Measurements from ENCODE around the gene NELL1.

Gene NELL1

GRCh38 chr11:21552911-21553310 is 883.5 kb downstream of the NELL1 start:
- DNase-seq (ENCODE audit: low spot score) (peak; percentile 14), FAIRE-seq (no peak)

- no peak for FAIRE-seq
- DNase-seq (ENCODE audit: low spot score), result no peak
Measured at GRCh38 chr11:21553795-21554194, 884.4 kb downstream of the NELL1 start.

- FAIRE-seq (no peak), DNase-seq (ENCODE audit: low spot score) (no peak)
Measured at GRCh38 chr11:21554284-21554683, 884.9 kb downstream of the NELL1 start.

- no peak for DNase-seq (ENCODE audit: low spot score)
- FAIRE-seq, result no peak
Measured at GRCh38 chr11:21556926-21557325, 887.5 kb downstream of the NELL1 start.

- FAIRE-seq (no peak), DNase-seq (ENCODE audit: low spot score) (no peak)
Measured at GRCh38 chr11:21560466-21560975, 891.1 kb downstream of the NELL1 start.

- FAIRE-seq (peak; percentile 94), DNase-seq (ENCODE audit: low spot score) (peak; percentile 84)
Measured at GRCh38 chr11:21561581-21561980, 892.2 kb downstream of the NELL1 start.

- no peak for FAIRE-seq
- no peak for DNase-seq (ENCODE audit: low spot score)
Measured at GRCh38 chr11:21564095-21564494, 894.7 kb downstream of the NELL1 start.

GRCh38 chr11:21564833-21565682 is 895.7 kb downstream of the NELL1 start:
- FAIRE-seq (no peak), DNase-seq (ENCODE audit: low spot score) (no peak)

- FAIRE-seq (no peak), DNase-seq (ENCODE audit: low spot score) (no peak)
Measured at GRCh38 chr11:21566521-21567117, 897.2 kb downstream of the NELL1 start.

- FAIRE-seq (no peak), DNase-seq (ENCODE audit: low spot score) (no peak)
Measured at GRCh38 chr11:21567645-21568290, 898.4 kb downstream of the NELL1 start.

- FAIRE-seq (no peak), DNase-seq (ENCODE audit: low spot score) (no peak)
Measured at GRCh38 chr11:21572210-21572609, 902.8 kb downstream of the NELL1 start.

GRCh38 chr11:21582791-21583190 is 913.4 kb downstream of the NELL1 start:
- FAIRE-seq (no peak), DNase-seq (ENCODE audit: low spot score) (no peak)

- DNase-seq (ENCODE audit: low spot score) (no peak), FAIRE-seq (no peak)
Measured at GRCh38 chr11:21588754-21589153, 919.4 kb downstream of the NELL1 start.

GRCh38 chr11:21602699-21603098 is 933.3 kb downstream of the NELL1 start:
- DNase-seq (ENCODE audit: low spot score) (no peak), FAIRE-seq (no peak)

- DNase-seq (ENCODE audit: low spot score) (no peak), FAIRE-seq (no peak)
Measured at GRCh38 chr11:21603886-21604285, 934.5 kb downstream of the NELL1 start.

GRCh38 chr11:21604564-21604963 is 935.2 kb downstream of the NELL1 start:
- FAIRE-seq, result no peak

GRCh38 chr11:21612326-21612725 is 942.9 kb downstream of the NELL1 start:
- no peak for DNase-seq (ENCODE audit: low spot score)
- FAIRE-seq, result no peak

More at GRCh38 chr11:21604564-21604963, 935.2 kb downstream of the NELL1 start:
- DNase-seq (ENCODE audit: low spot score), result no peak

- no peak for DNase-seq (ENCODE audit: low spot score)
- FAIRE-seq, result no peak
Measured at GRCh38 chr11:21614961-21615360, 945.6 kb downstream of the NELL1 start.

GRCh38 chr11:21615955-21616371 is 946.6 kb downstream of the NELL1 start:
- DNase-seq (ENCODE audit: low spot score), result no peak
- FAIRE-seq, result no peak

GRCh38 chr11:21622566-21622965 is 953.2 kb downstream of the NELL1 start:
- no peak for DNase-seq (ENCODE audit: low spot score)

GRCh38 chr11:21622995-21623394 is 953.6 kb downstream of the NELL1 start:
- FAIRE-seq (no peak), DNase-seq (ENCODE audit: low spot score) (no peak)

More at GRCh38 chr11:21622566-21622965, 953.2 kb downstream of the NELL1 start:
- FAIRE-seq, result no peak
